Heart left ventricle (tissue), 16 donors: ENCODE results near the gene ASTL. TPM values are rescaled to one million over a fixed set of nuclear protein-coding genes. Genes with fewer than 3 reads are reported as not detected.

Experiments
- ATAC-seq, 4 donors: fragments of 200-7000 bp; cut with Tn5 transposase; one replicate each; pipeline ENCODE4 v1.9.1; 2020 to 2022; ENCODE audit warnings: moderate library complexity in 4 of 4, mild to moderate bottlenecking in 3 of 4, moderate number of reproducible peaks in 1 of 4
- DNase-seq, 5 donors: peaks; one replicate each; pipeline ENCODE4 v3.0.0-alpha.2; 2020
- H3K27ac ChIP-seq, 12 donors: fragments of 200-600 bp; sonication (generic) in 4 of 12; one replicate each; pipeline versions ENCODE4 v1.5.0 to v1.8.0; 2016 to 2022; ENCODE audit warnings: mild to moderate bottlenecking in 2 of 12
- H3K27me3 ChIP-seq, 9 donors: fragments of 200-600 bp; sonication (generic) in 2 of 9; one replicate each; pipeline versions ENCODE4 v1.5.1 to v1.8.0; 2016 to 2022; ENCODE audit warnings: mild to moderate bottlenecking in 3 of 9
- H3K36me3 ChIP-seq, 9 donors: fragments of 200-600 bp; sonication (generic) in 2 of 9; one replicate each; pipeline versions ENCODE4 v1.5.0 to v1.8.0; 2018 to 2022; ENCODE audit warnings: mild to moderate bottlenecking in 2 of 9
- H3K4me1 ChIP-seq, 12 donors: fragments of 200-600 bp; sonication (generic) in 4 of 12; one replicate each; pipeline versions ENCODE4 v1.5.0 to v1.8.0; 2016 to 2022; ENCODE audit warnings: mild to moderate bottlenecking in 3 of 12
- H3K4me3 ChIP-seq, 12 donors: fragments of 200-600 bp; sonication (generic) in 4 of 12; one replicate each; pipeline versions ENCODE4 v1.5.0 to v1.8.0; 2017 to 2022; ENCODE audit warnings: mild to moderate bottlenecking in 9 of 12, moderate library complexity in 4 of 12
- H3K9me3 ChIP-seq, 12 donors: fragments of 200-600 bp; sonication (generic) in 4 of 12; one replicate each; pipeline versions ENCODE4 v1.5.0 to v1.8.0; 2016 to 2022; ENCODE audit warnings: mild to moderate bottlenecking in 1 of 12
- POLR2A ChIP-seq, 2 donors: fragments of 450-650 bp; IDR thresholded peaks; one replicate each; pipeline ENCODE4 v1.6.1; 2017; ENCODE audit warnings: antibody characterized with exemption in 2 of 2, mild to moderate bottlenecking in 2 of 2, moderate library complexity in 2 of 2
- WGBS, 4 donors: extraction: QIAGEN DNeasy Blood & Tissue Kit in 2 of 4; methylation state at CpG; one replicate each; pipeline versions ENCODE4 v1.1.5 to v1.1.7; 2013 to 2018; 5-methylcytosine and 5-hydroxymethylcytosine counted together
- intact Hi-C, 10 donors: fragments of 100-400 bp; cut with DNase I; formaldehyde crosslinking; loops; one replicate each; pipeline versions ENCODE4 v1.11.1 to v1.14.2; 2022
- polyA plus RNA-seq, 2 donors: library from polyadenylated mRNA; stranded (reverse); fragments of 200-250 nt; gene quantifications; one replicate each; pipeline ENCODE4 v1.2.3, GENCODE V29; 2013
- total RNA-seq, 9 donors: library from RNA; depleted of rRNA in 2 of 9; stranded (reverse); fragments of >200 nt in 2 of 9; fragmentation: NEBNext Ultra II Directional in 3 of 9; extraction: Animal tissue kit (Norgen Biotek cat#: 25700) in 3 of 9; gene quantifications; one replicate each; pipeline versions ENCODE4 v1.1.0 to v1.2.4, GENCODE V29; 2016 to 2023
- TF ChIP-seq, protein P1 (sequence below), 12 donors: fragments of 200-600 bp; sonication (generic) in 4 of 12; IDR thresholded peaks; one replicate each; pipeline versions ENCODE4 v1.5.0 to v1.8.0; 2018 to 2022; ENCODE audit warnings: antibody characterized with exemption in 12 of 12, mild to moderate bottlenecking in 5 of 12
- donor health status: ischemic (EF 13 %, LVEDD 7.1; RV severe dilation, severe dysfunction).
- donor health status: healthy with polysubstance abuse.
- donor health status: DM: no; HTN: yes; CAD: no.
- donor health status: DM: no; HTN: no; CAD: no.
- donor health status: ischemic (EF 25% LVEDD 6.9; RV normal size, moderate dysfunction).
- donor health status: ischemic (EF 25% LVEDD 5.7; RV mildly dilated, moderate dysfunction).
- donor health status: healthy.
- donor health status: DM: yes; HTN: yes; CAD: no.
- donor health status: ischemic (EF 35%, LVEDD 5.7; RV mildly dilated, moderate dysfunction).
- donor health status: nonischemic (EF 11% LVEDD 7.7; RV severe dilation, severe dysfunction).
- donor health status: DM: yes; HTN: yes; CAD: no.
- donor health status: PGD.
- donor health status: ischemic (EF 29% LVEDD 5.4; RV normal size, mild dysfunction).
- donor health status: nonischemic (EF 23%, LVEDD 6.1; RV moderate dilation, normal function).

The ASTL gene
- total and polyA plus RNA-seq, 11 donors, result 0.14 TPM; not detected in 10

DNA sequence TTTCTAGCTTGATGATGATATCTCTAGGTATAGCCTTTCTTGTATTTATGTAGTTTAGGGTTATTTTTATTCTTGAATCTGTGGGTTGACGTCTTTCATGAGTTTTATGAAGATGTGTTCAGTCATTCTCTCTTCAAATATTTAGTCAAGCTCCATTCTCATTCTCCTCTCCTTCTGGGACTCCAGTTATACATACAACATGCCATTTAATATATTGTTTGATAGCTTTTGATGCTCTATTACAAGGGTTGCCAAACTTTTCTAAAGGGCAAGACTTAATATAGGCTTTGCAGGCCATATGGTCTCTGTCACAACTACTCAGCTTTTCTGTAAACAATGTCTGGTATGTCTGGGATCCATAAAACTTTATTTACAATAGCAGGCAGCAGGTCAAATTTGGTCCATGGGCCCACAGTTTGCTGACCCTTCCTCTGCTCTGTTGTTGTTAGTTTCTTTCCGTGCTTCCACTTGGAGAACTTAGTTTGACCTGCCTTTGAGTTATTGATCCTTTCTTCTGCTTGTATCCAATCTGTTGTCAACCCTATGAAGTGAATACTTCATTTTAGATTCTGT, 63.0 kb downstream of the ASTL start:
- H3K36me3 ChIP-seq, result no peaks in the 10 kb centered on the region
- H3K9me3 ChIP-seq, result peaks cover 0 to 22% (median 2%) of the 10 kb centered on the region in 12 donors
- no peak overlapping the region for H3K4me3 ChIP-seq
- intact Hi-C loops, result no loop called here
- peak overlapping the region in 1 of 12 donors; percentile 3 for H3K27ac ChIP-seq
- no peaks in the 10 kb centered on the region for H3K27me3 ChIP-seq
- ATAC-seq, result no peak
- H3K4me1 ChIP-seq, result peaks cover 0 to 12% (median 0%) of the 10 kb centered on the region in 12 donors
- no peak for DNase-seq
- 85 to 88% (median 86%) methylated on average over 2 of the region's 2 CpGs for WGBS, 4 donors
- TF ChIP-seq, protein P1, sequence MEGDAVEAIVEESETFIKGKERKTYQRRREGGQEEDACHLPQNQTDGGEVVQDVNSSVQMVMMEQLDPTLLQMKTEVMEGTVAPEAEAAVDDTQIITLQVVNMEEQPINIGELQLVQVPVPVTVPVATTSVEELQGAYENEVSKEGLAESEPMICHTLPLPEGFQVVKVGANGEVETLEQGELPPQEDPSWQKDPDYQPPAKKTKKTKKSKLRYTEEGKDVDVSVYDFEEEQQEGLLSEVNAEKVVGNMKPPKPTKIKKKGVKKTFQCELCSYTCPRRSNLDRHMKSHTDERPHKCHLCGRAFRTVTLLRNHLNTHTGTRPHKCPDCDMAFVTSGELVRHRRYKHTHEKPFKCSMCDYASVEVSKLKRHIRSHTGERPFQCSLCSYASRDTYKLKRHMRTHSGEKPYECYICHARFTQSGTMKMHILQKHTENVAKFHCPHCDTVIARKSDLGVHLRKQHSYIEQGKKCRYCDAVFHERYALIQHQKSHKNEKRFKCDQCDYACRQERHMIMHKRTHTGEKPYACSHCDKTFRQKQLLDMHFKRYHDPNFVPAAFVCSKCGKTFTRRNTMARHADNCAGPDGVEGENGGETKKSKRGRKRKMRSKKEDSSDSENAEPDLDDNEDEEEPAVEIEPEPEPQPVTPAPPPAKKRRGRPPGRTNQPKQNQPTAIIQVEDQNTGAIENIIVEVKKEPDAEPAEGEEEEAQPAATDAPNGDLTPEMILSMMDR (IDR thresholded peaks at IDR 0.05), result no peak
- no peak for TF ChIP-seq POLR2A (IDR thresholded peaks at IDR 0.05)

DNA sequence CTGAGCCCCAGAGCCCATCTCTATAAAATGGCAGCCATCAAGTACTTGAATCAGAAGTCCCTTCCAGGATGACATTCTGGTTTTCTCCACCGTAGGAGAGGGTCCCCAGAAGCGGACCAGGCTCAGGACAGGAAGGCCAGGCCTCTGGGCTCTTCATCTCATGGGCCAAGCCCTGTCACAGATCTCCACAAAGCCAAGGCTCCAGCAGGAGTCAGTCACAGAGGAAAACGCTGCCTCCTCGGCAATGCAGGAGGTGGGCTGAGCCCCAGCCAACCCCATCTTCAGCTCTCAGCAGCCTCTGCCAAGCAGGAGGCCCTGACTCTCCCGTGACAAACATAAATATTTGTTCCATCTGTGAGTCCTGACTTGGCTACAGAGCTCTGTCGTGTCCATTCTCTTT, 64.1 kb downstream of the ASTL start:
- H3K4me3 ChIP-seq, result no peak overlapping the region
- ATAC-seq (no peak), DNase-seq (no peak)
- no peaks in the 10 kb centered on the region for H3K36me3 ChIP-seq
- WGBS, 4 donors, result 67 to 86% (median 75%) methylated on average over 6 of the region's 6 CpGs
- H3K27ac ChIP-seq, result no peak overlapping the region
- TF ChIP-seq, protein P1 (IDR thresholded peaks at IDR 0.05), result no peak
- TF ChIP-seq POLR2A (IDR thresholded peaks at IDR 0.05), result no peak
- peaks cover 0 to 22% (median 2%) of the 10 kb centered on the region in 12 donors for H3K9me3 ChIP-seq
- intact Hi-C loops, result loop anchor here in 6 of 10 donors (5.0 kb wide), 2 partner anchors 38 to 43 kb away; partner anchors contain the start of gene ADRA2B (in 5 of the 6)
- peaks cover 0 to 12% (median 0%) of the 10 kb centered on the region in 12 donors for H3K4me1 ChIP-seq
- H3K27me3 ChIP-seq, result no peaks in the 10 kb centered on the region

DNA sequence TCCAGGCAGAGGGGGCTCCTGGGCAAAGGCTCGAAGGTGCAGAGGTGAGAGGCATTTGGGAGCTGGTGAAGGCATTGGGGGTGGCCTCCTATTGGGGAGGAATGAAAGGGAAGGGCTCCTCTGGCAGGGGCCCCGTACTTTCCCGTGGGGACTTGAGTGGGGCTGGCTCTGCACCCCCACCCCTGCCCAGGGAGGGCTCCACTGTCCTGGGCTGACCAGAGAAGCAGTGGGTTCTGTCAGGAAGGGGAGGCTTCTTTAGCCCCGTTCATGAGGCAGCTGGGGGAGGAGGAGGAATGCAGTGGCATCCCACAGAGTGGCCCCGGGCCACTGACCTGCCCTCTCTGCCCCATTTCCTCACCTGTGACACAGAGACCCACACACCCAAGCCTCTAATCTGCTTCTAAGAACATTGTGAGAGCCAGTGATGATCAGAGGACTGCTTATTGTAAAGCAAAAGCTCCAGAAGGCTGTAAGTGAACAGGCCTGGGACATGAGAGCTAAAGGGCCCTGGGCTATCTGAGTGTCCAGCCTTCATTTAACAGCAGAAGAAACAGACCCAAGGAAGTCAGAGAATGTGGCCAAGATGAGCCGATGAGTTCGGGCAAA, 65.0 kb downstream of the ASTL start:
- intact Hi-C loops, result loop anchor here in 7 of 10 donors (2.0 to 5.0 kb wide), 3 partner anchors 39 to 44 kb away; partner anchors contain the start of gene ADRA2B (in 6 of the 7)
- H3K36me3 ChIP-seq, result no peaks in the 10 kb centered on the region
- no peak for ATAC-seq

More for the DNA sequence above, 65.0 kb downstream of the ASTL start:
- no peak for DNase-seq
- H3K27ac ChIP-seq, result no peak overlapping the region
- TF ChIP-seq, protein P1 (IDR thresholded peaks at IDR 0.05), result no peak
- TF ChIP-seq POLR2A (IDR thresholded peaks at IDR 0.05), result no peak
- peaks cover 0 to 12% (median 0%) of the 10 kb centered on the region in 12 donors for H3K4me1 ChIP-seq
- H3K4me3 ChIP-seq, result no peak overlapping the region
- WGBS, 4 donors, result 76 to 90% (median 86%) methylated on average over 7 of the region's 7 CpGs
- peaks cover 0 to 22% (median 2%) of the 10 kb centered on the region in 12 donors for H3K9me3 ChIP-seq
- H3K27me3 ChIP-seq, result no peaks in the 10 kb centered on the region

Other genes with a start within 250 kb of the ASTL start
- 10 to 100 TPM in 2 of 9 donors, 1 to 10 TPM in 7; 4.5 to 17.7 (median 7.1) TPM for gene ANKRD36C, start 146.7 kb downstream of the ASTL start, total RNA-seq
- 1 to 10 TPM; 1.3 to 4.0 TPM for gene ANKRD36C, start 146.7 kb downstream of the ASTL start, polyA plus RNA-seq
- gene GPAT2, start 103.6 kb downstream of the ASTL start, total RNA-seq, result 10 to 100 TPM in 2 of 9 donors, 1 to 10 TPM in 7; 1.7 to 20.2 (median 5.5) TPM
- 1 to 10 TPM; 2.1 to 5.6 TPM for gene GPAT2, start 103.6 kb downstream of the ASTL start, polyA plus RNA-seq
- gene ADRA2B, start 21.9 kb downstream of the ASTL start, total RNA-seq, result 1 to 10 TPM; 2.2 to 6.1 (median 3.6) TPM
- 1 to 10 TPM; 1.5 to 3.5 TPM for gene ADRA2B, start 21.9 kb downstream of the ASTL start, polyA plus RNA-seq
- gene DUSP2, start 6.9 kb upstream of the ASTL start, total RNA-seq, result 10 to 100 TPM in 1 of 9 donors, 1 to 10 TPM in 6, under 1 TPM in 2; 0.56 to 11.1 (median 2.7) TPM
- gene DUSP2, start 6.9 kb upstream of the ASTL start, polyA plus RNA-seq, result 10 to 100 TPM in 1 of 2 donors, 1 to 10 TPM in 1; 1.4 to 23.1 TPM
- gene STARD7, start 70.3 kb upstream of the ASTL start, total RNA-seq, result 100 to 1,000 TPM; 148 to 526 (median 188) TPM
- gene STARD7, start 70.3 kb upstream of the ASTL start, polyA plus RNA-seq, result 100 to 1,000 TPM in 1 of 2 donors, 10 to 100 TPM in 1; 58.3 to 520 TPM
- 100 to 1,000 TPM in 5 of 9 donors, 10 to 100 TPM in 4; 71.8 to 134 (median 103) TPM for gene TMEM127, start 127.5 kb upstream of the ASTL start, total RNA-seq
- 100 to 1,000 TPM in 1 of 2 donors, 10 to 100 TPM in 1; 18.6 to 124 TPM for gene TMEM127, start 127.5 kb upstream of the ASTL start, polyA plus RNA-seq
- 100 to 1,000 TPM in 2 of 9 donors, 10 to 100 TPM in 7; 57.7 to 109 (median 68.7) TPM for gene CIAO1, start 127.7 kb upstream of the ASTL start, total RNA-seq
- gene CIAO1, start 127.7 kb upstream of the ASTL start, polyA plus RNA-seq, result 10 to 100 TPM; 20.5 to 94.0 TPM
- 10 to 100 TPM; 54.6 to 85.5 (median 66.6) TPM for gene SNRNP200, start 167.0 kb upstream of the ASTL start, total RNA-seq
- 10 to 100 TPM; 38.8 to 71.2 TPM for gene SNRNP200, start 167.0 kb upstream of the ASTL start, polyA plus RNA-seq
- 1 to 10 TPM in 7 of 9 donors, under 1 TPM in 2; 0.65 to 3.8 (median 1.5) TPM for gene ITPRIPL1, start 186.8 kb upstream of the ASTL start, total RNA-seq
- gene ITPRIPL1, start 186.8 kb upstream of the ASTL start, polyA plus RNA-seq, result under 1 TPM; 0.80 to 0.83 TPM
- 1 to 10 TPM in 1 of 9 donors, under 1 TPM in 8; 0.19 to 7.4 (median 0.48) TPM for gene NCAPH, start 197.3 kb upstream of the ASTL start, total RNA-seq
- gene NCAPH, start 197.3 kb upstream of the ASTL start, polyA plus RNA-seq, result under 1 TPM; 0.46 to 0.64 TPM